Effector memory CD8-positive, alpha-beta T cell (primary cell): Measurements from ENCODE around the gene PPP6C.
A peak's percentile ranks its signal among the peaks of the same experiment; 100 is the strongest.
"Not testable (repeated sequence)": the region's sequence is repeated elsewhere in the genome, so short reads cannot be mapped to it uniquely, and the experiment has no call there.

Experiments
- ATAC-seq: fragments of 150-1000 bp; cut with Tn5 transposase; replicated peaks from 2 replicates; pipeline ENCODE4 v1.10.0; 2021; ENCODE audit warnings: mild to moderate bottlenecking, moderate library complexity
- DNase-seq, 3 experiments: peaks; one replicate each; pipeline ENCODE4 v3.0.0; 2021
- H3K27ac Mint-ChIP-seq, 2 donors: one replicate each; pipeline ENCODE4 v1.8.0; 2022; ENCODE audit warnings: mild to moderate bottlenecking in 2 of 2, mixed read lengths in 2 of 2, moderate library complexity in 2 of 2
- H3K27me3 Mint-ChIP-seq, 2 donors: one replicate each; pipeline ENCODE4 v1.8.0; 2022; ENCODE audit warnings: mixed read lengths in 2 of 2
- H3K36me3 Mint-ChIP-seq: one replicate; pipeline ENCODE4 v1.8.0; 2022; ENCODE audit warnings: mild to moderate bottlenecking, moderate library complexity, mixed read lengths; ENCODE audit not compliant: insufficient read depth
- H3K4me1 Mint-ChIP-seq, 2 donors: one replicate each; pipeline ENCODE4 v1.8.0; 2022; ENCODE audit warnings: low read depth in 2 of 2, mixed read lengths in 2 of 2
- H3K4me3 Mint-ChIP-seq, 2 donors: one replicate each; pipeline ENCODE4 v1.8.0; 2022; ENCODE audit warnings: mild to moderate bottlenecking in 2 of 2, mixed read lengths in 2 of 2, moderate library complexity in 2 of 2
- H3K9me3 Mint-ChIP-seq, 2 donors: one replicate each; pipeline ENCODE4 v1.8.0; 2022; ENCODE audit warnings: mixed read lengths in 2 of 2
- total RNA-seq, 9 experiments: gene quantifications; one replicate each; lab custom pipeline; 2026; lab: John Stamatoyannopoulos, UW

PPP6C gene
- 40.9 to 81.4 (median 68.2) reads per million in 9 experiments for total RNA-seq

DNA sequence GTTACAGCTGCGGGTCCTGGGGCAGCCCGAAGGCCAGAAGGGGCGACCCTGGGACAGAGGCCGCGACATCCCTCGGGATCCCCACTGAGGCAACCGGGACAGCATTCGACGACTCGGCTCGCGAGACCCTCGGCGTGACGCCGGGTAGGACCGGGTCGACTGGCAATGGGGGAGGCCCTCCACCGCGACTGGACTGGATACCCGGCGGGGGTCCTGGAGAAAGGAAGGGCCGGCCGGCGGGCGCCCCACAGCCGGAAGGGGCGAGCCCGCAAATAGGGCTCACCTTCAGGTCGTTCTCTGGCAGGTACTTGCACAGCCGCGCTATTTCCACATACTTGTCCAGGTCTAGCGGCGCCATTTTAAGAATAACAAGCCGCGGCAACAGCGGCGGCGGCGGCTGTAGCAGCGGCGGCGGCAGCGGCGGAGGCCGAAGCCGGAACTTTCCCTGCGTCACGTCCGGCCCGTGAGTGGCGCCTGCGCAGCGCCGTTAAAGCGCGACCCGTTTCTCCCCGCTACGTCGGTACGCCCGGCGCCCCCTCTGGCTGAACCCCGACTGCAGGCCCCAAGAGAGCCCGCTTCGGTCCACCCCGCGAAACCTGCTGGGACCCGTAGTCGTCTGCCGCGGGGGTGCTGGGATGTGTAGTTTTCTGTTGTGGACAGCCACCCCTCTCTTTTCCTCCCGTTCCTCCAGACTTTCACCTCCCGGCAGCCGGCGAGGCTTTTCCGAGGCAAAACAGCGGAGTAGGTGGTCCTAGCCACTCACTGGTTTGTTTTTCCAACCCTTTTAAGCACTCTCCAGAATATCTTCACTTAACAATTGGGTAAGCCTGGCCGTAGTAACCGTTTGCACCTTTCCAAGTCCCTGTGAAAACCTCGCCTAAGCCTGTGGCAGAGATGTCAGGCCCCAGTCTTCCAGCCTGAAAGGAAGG lies at the start of gene PPP6C:
Gene PPP6C (minus strand): TSS at position 443 of the 929 bp plus-strand sequence. CDS start 85 bp downstream, at position 358.
- Mint-ChIP-seq H3K27ac (peak within 1 kb of the TSS; percentile 90 to 94), H3K4me1 (peaks cover 26 to 29% of the 10 kb centered on the region in 2 donors), H3K4me3 (peak within 1 kb of the TSS; percentile 95 to 96), H3K9me3 (no peaks in the 10 kb centered on the region), H3K27me3 (no peaks in the 10 kb centered on the region), H3K36me3 (peaks cover 36% of the 10 kb centered on the region)
- DNase-seq (peak; percentile 97 to 98 (median 97)), ATAC-seq (peak; percentile 94)

DNA sequence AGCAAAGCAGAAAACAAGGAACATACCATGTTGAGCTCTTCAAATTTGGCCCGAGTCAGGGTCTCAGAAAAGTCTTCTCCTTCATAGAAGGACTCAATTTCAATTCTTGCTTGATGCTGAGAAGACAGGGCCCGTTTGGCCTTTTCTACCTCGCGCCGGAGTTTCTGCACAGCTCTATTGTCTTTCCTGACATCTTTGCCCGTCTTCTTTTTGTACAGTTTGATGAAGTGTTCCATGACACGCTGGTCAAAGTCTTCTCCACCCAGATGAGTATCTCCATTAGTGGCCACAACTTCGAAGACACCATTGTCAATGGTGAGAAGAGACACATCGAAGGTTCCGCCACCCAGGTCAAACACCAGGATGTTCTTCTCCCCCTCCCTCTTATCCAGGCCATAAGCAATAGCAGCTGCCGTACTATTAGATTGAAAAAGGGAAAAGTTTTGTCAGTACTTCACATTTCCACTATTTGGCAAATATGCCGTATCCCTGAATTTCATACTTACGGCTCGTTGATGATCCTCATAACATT lies 49.4 kb upstream of the PPP6C start:
- Mint-ChIP-seq H3K4me3 (peak overlapping the region; percentile 98 to 99), H3K27ac (peak overlapping the region; percentile 100), H3K36me3 (peaks cover 78% of the 10 kb centered on the region), H3K4me1 (peaks cover 50 to 59% of the 10 kb centered on the region in 2 donors), H3K27me3 (no peaks in the 10 kb centered on the region), H3K9me3 (no peaks in the 10 kb centered on the region)
- DNase-seq, result no peak
- ATAC-seq, result no peak

DNA sequence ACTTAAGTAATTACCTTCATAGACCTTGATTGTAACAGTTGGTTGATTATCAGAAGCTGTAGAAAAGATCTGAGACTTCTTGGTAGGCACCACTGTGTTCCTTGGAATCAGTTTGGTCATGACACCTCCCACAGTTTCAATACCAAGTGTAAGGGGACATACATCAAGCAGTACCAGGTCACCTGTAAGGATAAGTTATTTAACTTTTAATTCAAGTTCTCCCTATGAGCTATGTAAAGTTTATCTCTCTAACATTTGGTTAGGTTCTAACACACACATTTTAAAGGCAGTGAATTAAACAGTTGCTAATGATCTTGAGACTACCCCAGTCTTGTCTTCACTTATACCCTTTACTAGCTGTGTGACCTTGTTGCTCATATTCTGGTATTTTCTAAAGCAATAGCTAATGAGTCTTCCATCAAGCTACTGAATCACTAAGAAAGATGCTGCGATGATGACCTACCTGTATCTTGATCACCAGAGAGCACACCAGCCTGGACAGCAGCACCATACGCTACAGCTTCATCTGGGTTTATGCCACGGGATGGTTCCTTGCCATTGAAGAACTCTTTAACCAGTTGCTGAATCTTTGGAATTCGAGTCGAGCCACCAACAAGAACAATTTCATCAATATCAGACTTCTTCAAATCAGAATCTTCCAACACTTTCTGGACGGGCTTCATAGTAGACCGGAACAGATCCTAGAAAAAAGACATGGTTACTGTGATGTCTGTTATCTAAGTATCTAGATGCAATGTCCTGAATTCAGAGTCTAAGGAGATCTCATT lies 48.7 kb upstream of the PPP6C start:
- Mint-ChIP-seq H3K9me3 (no peaks in the 10 kb centered on the region), H3K27me3 (no peaks in the 10 kb centered on the region), H3K36me3 (peaks cover 85% of the 10 kb centered on the region), H3K4me1 (peaks cover 50 to 59% of the 10 kb centered on the region in 2 donors), H3K27ac (peak overlapping the region; percentile 100), H3K4me3 (peak overlapping the region; percentile 98 to 99)
- ATAC-seq (no peak), DNase-seq (no peak)

DNA sequence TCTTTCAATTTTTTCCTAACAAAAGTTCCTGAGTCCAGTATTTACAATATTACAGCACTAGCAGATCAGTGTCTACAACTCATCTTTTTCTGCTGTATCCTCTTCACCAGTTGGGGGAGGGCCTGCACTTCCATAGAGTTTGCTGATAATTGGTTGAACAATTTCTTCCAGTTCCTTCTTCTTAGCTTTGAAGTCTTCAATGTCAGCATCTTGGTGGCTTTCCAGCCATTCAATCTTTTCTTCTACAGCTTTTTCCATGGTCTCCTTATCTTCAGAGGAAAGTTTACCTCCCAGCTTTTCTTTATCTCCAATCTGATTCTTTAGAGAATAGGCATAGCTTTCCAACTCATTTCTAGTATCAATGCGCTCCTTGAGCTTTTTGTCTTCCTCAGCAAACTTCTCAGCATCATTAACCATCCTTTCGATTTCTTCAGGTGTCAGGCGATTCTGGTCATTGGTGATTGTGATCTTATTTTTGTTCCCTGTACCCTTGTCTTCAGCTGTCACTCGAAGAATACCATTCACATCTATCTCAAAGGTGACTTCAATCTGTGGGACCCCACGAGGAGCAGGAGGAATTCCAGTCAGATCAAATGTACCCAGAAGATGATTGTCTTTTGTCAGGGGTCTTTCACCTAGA lies 47.0 kb upstream of the PPP6C start:
- H3K9me3 Mint-ChIP-seq, ATAC-seq, DNase-seq, H3K27me3 Mint-ChIP-seq: not testable (repeated sequence)
- Mint-ChIP-seq H3K36me3 (peaks cover 91% of the 10 kb centered on the region), H3K4me3 (peak overlapping the region; percentile 15 to 64), H3K27ac (peak overlapping the region; percentile 24 to 77), H3K4me1 (peaks cover 43 to 52% of the 10 kb centered on the region in 2 donors)

DNA sequence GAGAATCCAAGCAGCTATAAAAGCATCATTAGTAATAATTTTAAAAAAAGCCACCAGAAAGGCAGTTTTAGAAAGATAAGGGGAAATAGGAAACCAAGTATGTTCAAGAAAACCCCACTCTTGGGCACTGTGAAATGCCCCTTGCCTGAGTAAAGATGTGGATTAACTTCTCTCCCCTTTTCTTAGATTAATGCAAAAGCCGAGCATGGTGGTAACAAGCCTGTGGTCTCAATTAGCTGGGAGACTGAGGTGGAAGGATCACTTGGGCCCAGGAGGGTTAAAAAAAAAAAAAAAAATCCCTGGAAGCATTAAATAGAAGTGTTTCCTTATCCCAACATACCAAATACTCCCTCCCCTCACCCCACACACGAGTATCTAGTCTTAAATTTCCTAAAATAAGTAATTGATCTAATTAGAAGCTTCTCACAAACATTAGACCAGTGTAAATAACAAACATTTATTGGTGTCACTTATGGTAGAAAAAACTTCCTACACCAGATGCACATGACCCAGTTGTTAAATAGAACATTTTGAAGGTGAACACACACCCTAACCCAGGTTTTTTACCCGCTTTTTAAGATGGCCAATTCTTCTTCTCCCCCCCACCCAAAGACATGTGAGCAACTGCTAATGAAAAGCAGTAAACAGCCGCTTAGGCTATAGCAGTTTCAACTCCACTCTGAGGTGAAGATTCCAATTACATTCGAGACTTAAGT lies 46.4 kb upstream of the PPP6C start:
- Mint-ChIP-seq H3K9me3 (no peaks in the 10 kb centered on the region), H3K27ac (peak overlapping the region; percentile 24 to 77), H3K4me3 (peak overlapping the region; percentile 15 to 64)

DNA sequence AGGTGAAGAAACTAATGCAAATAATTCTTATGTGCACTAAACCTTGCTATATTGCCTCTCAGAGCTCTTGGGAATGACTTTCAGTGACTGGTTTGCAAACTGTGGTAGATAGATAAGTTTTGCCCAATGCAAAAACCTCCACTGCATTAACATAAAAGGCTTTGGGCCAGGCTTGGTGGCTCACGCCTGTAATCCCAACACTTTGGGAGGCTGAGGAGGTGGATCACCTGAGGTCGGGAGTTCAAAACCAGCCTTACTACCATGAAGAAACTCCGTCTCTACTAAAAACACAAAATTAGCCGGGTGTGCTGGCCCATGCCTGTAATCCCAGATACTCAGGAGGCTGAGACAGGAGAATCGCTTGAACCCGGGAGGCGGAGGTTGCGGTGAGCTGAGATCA lies 44.5 kb upstream of the PPP6C start:
- DNase-seq, H3K9me3 Mint-ChIP-seq, H3K4me3 Mint-ChIP-seq, ATAC-seq, H3K27me3 Mint-ChIP-seq, H3K27ac Mint-ChIP-seq: not testable (repeated sequence)
- H3K4me1 Mint-ChIP-seq, result peaks cover 33 to 38% of the 10 kb centered on the region in 2 donors
- H3K36me3 Mint-ChIP-seq, result peaks cover 73% of the 10 kb centered on the region

More for the DNA sequence above, 46.4 kb upstream of the PPP6C start:
- DNase-seq (no peak), ATAC-seq (no peak)
- H3K36me3 Mint-ChIP-seq, result peaks cover 87% of the 10 kb centered on the region
- H3K4me1 Mint-ChIP-seq, result peaks cover 37 to 45% of the 10 kb centered on the region in 2 donors
- no peaks in the 10 kb centered on the region for H3K27me3 Mint-ChIP-seq

DNA sequence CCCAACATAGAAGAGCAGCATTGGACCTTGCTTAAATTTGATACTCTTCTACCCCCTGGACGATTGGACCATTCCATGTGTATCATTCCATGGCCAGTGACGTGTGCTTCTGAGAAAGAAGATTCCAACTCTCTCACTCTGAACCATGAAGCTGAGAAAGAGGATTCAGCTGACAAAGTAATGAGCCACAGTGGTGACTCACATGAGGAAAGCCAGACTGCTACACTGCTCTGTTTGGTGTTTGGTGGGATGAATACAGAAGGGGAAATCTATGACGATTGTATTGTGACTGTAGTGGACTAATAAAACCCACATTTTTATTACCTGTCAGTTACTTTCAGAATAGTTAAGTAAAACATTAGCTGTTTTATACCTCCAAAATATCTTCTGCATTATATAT lies 44.1 kb upstream of the PPP6C start:
- ATAC-seq (no peak), DNase-seq (no peak)
- Mint-ChIP-seq H3K36me3 (peaks cover 70% of the 10 kb centered on the region), H3K9me3 (no peaks in the 10 kb centered on the region), H3K27ac (no peak overlapping the region), H3K4me3 (no peak overlapping the region), H3K27me3 (no peaks in the 10 kb centered on the region), H3K4me1 (peaks cover 29 to 34% of the 10 kb centered on the region in 2 donors)

DNA sequence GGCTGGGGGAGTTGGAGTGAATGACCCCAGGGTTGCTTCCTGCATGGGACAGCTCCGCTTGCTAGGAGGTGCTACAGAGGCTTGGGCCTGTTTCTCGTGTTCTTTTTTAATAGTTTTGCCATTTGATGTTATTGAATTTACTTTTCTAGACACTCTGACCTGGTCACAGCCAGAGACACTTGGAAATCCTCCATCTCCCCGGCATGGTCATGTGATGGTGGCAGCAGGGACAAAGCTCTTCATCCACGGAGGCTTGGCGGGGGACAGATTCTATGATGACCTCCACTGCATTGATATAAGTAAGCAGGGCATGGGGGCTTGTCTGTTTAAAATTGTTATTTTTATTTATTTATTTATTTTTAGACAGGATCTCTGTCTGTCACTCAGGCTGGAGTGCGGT lies 38.2 kb upstream of the PPP6C start:
- Mint-ChIP-seq H3K4me3 (no peak overlapping the region), H3K4me1 (no peaks in the 10 kb centered on the region), H3K9me3 (no peaks in the 10 kb centered on the region), H3K27ac (no peak overlapping the region), H3K36me3 (peaks cover 32% of the 10 kb centered on the region), H3K27me3 (no peaks in the 10 kb centered on the region)
- no peak for DNase-seq
- ATAC-seq, result no peak

DNA sequence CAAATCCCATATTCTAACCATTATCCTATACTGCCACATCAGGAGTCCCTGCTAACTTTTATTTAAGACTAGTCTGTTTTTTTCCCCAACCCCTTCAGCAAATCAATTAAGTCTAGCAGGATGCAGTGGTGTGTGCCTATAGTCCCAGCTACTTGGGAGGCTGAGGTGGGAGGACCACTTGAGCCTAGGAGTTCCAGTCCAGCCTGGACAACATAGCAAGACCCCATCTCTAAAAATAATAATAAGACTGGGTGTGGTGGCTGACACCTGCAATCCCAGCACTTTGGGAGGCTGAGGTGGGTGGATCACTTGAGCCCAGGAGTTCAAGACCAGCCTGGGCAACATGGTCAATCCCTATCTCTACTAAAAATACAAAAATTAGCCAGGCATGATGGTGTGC lies 35.3 kb upstream of the PPP6C start:
- not testable (repeated sequence) for H3K4me3 Mint-ChIP-seq, H3K9me3 Mint-ChIP-seq, H3K27ac Mint-ChIP-seq, H3K27me3 Mint-ChIP-seq, H3K4me1 Mint-ChIP-seq, ATAC-seq, DNase-seq
- H3K36me3 Mint-ChIP-seq, result peaks cover 33% of the 10 kb centered on the region

DNA sequence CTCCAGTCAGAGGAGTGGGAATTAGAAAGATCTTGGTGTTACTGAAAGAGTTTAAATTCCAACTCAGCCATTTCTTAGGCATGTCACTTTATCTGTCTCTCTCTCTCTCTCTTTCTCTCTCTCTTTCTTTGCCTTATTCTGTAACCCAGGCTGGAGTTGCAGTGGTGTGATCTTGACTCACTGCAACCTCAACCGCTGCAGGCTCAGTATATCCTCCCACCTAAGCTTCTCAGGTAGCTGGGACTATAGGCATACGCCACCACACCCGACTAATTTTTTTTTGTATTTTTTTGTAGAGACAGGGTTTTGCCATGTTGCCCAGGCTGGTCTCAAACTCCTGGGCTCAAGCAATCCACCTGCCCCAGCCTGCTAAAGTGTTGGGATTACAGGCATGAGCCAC lies 29.0 kb upstream of the PPP6C start:
- H3K4me1 Mint-ChIP-seq, result peaks cover 0 to 3% of the 10 kb centered on the region in 2 donors
- no peak overlapping the region for H3K4me3 Mint-ChIP-seq
- peaks cover 35% of the 10 kb centered on the region for H3K36me3 Mint-ChIP-seq
- ATAC-seq (no peak), DNase-seq (no peak)
- H3K27me3 Mint-ChIP-seq, result no peaks in the 10 kb centered on the region
- H3K27ac Mint-ChIP-seq, result no peak overlapping the region
- no peaks in the 10 kb centered on the region for H3K9me3 Mint-ChIP-seq

DNA sequence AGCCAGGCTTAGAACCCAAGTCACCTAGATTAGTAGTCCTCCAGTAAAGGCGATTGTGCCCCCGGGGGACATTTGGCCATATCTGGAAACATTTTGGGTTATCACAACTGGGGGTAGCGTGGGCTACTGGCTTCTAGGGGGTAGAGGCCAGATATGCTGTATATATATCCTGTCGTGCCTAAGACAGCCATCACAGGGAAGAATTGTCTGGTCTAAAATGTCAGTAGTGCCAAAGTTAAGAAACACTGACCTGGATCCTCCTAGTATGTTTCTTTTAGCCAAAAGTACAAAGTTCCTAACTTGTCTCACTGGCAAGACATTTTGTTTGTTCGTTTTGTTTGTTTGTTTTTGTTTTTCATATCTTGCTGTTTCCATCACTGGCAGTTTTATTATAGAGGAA lies 24.6 kb upstream of the PPP6C start:
- Mint-ChIP-seq H3K9me3 (no peaks in the 10 kb centered on the region), H3K27ac (peak overlapping the region in 1 of 2 donors; percentile 13), H3K36me3 (peaks cover 46% of the 10 kb centered on the region), H3K4me3 (no peak overlapping the region), H3K27me3 (no peaks in the 10 kb centered on the region), H3K4me1 (peaks cover 0 to 3% of the 10 kb centered on the region in 2 donors)
- no peak for ATAC-seq
- no peak for DNase-seq

DNA sequence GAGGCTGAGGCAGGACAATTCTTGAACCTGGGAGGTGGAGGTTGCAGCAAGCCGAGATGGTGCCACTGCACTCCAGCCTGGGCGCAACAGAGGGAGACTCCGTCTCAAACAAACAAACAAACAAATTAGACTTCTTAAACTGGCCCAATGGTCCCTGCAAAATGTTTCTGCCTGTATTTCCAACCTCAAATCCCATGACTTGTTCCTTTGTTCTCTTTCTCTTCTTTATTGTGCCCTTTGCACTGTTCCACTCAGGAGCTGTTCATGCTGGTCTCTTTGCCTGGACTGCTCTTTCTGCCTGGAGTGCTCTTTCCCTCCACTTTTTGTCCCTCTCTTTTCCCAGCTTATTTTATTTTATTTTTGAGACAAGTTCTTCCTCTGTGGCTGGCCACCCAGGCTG lies 14.9 kb upstream of the PPP6C start:
- no peaks in the 10 kb centered on the region for H3K9me3 Mint-ChIP-seq
- H3K27me3 Mint-ChIP-seq, result no peaks in the 10 kb centered on the region
- no peak for DNase-seq
- H3K36me3 Mint-ChIP-seq, result peaks cover 43% of the 10 kb centered on the region
- peak overlapping the region in 1 of 2 donors; percentile 5 for H3K27ac Mint-ChIP-seq
- peaks cover 14 to 17% of the 10 kb centered on the region in 2 donors for H3K4me1 Mint-ChIP-seq
- no peak overlapping the region for H3K4me3 Mint-ChIP-seq
- no peak for ATAC-seq
